ENCODE measurements around the gene HCRTR1. TPM values are rescaled to one million over a fixed set of nuclear protein-coding genes. Genes with fewer than 3 reads are reported as not detected.

Gene HCRTR1
- total RNA-seq, 3 donors from 2014 or later: not detected

GRCh38 chr1:31625561-31626222, 8.2 kb downstream of the HCRTR1 start:
- Histone ChIP-seq H3K9me3 (no peaks in the 10 kb centered on the region), H3K4me1 (ENCODE audit: low read depth) (peaks cover 9% of the 10 kb centered on the region), H3K36me3 (ENCODE audit: low read depth) (no peaks in the 10 kb centered on the region), H3K4me3 (no peak overlapping the region)
- TF ChIP-seq CTCF (IDR thresholded peaks at IDR 0.05): no peak
- ATAC-seq (no peak), DNase-seq (no peak)
- intact Hi-C loops (cut with DNase I, micrococcal nuclease): no loop called here

- intact Hi-C loops (cut with DNase I, micrococcal nuclease): no loop called here
- no peak overlapping the region for H3K4me3 ChIP-seq
- DNase-seq: no peak
- no peaks in the 10 kb centered on the region for H3K36me3 ChIP-seq (ENCODE audit: low read depth)
- no peaks in the 10 kb centered on the region for H3K9me3 ChIP-seq
- peaks cover 9% of the 10 kb centered on the region for H3K4me1 ChIP-seq (ENCODE audit: low read depth)
- no peak for ATAC-seq
- no peak for TF ChIP-seq CTCF (IDR thresholded peaks at IDR 0.05)
Measured at GRCh38 chr1:31626223-31627207, 9.0 kb downstream of the HCRTR1 start.

GRCh38 chr1:31627301-31627929, 9.9 kb downstream of the HCRTR1 start:
- no peak for TF ChIP-seq CTCF (IDR thresholded peaks at IDR 0.05)
- peaks cover 9% of the 10 kb centered on the region for H3K4me1 ChIP-seq (ENCODE audit: low read depth)
- H3K4me3 ChIP-seq: no peak overlapping the region
- DNase-seq (peak; percentile 38 to 67 (median 56)), ATAC-seq (peak; percentile 89)
- H3K36me3 ChIP-seq (ENCODE audit: low read depth): no peaks in the 10 kb centered on the region
- intact Hi-C loops (cut with DNase I, micrococcal nuclease): no loop called here
- H3K9me3 ChIP-seq: no peaks in the 10 kb centered on the region

GRCh38 chr1:31627930-31628559, 10.6 kb downstream of the HCRTR1 start:
- no peak for ATAC-seq
- Histone ChIP-seq H3K4me3 (no peak overlapping the region), H3K9me3 (no peaks in the 10 kb centered on the region), H3K36me3 (ENCODE audit: low read depth) (no peaks in the 10 kb centered on the region), H3K4me1 (ENCODE audit: low read depth) (peaks cover 11% of the 10 kb centered on the region)
- no peak for DNase-seq
- TF ChIP-seq CTCF (IDR thresholded peaks at IDR 0.05): no peak
- intact Hi-C loops (cut with DNase I, micrococcal nuclease): no loop called here

GRCh38 chr1:31628931-31629556, 11.6 kb downstream of the HCRTR1 start:
- no peak overlapping the region for H3K4me3 ChIP-seq
- no peaks in the 10 kb centered on the region for H3K9me3 ChIP-seq
- intact Hi-C loops (cut with DNase I, micrococcal nuclease): no loop called here
- no peak for ATAC-seq
- peaks cover 16% of the 10 kb centered on the region for H3K4me1 ChIP-seq (ENCODE audit: low read depth)
- no peak for DNase-seq
- TF ChIP-seq CTCF (IDR thresholded peaks at IDR 0.05): no peak
- H3K36me3 ChIP-seq (ENCODE audit: low read depth): no peaks in the 10 kb centered on the region
